Lung (tissue), 12 donors: ENCODE data around the gene MBNL3. TPM values are rescaled to one million over a fixed set of nuclear protein-coding genes. Genes with fewer than 3 reads are reported as not detected.

Experiments used
- ATAC-seq: fragments of 200-7000 bp; cut with Tn5 transposase; one replicate; pipeline ENCODE4 v1.9.1; 2020; ENCODE audit warnings: moderate number of reproducible peaks; ENCODE audit not compliant: insufficient read depth, low FRiP score
- DNase-seq, 3 donors: peaks; one replicate each; pipeline ENCODE4 v3.0.0-alpha.2; 2013 to 2017
- H3K27ac ChIP-seq, 2 donors: one replicate each; pipeline ENCODE4 v1.5.1; 2013; ENCODE audit warnings: mild to moderate bottlenecking in 2 of 2, moderate library complexity in 2 of 2, control low read depth in 1 of 2, inconsistent platforms in 1 of 2, low read depth in 1 of 2, low read length in 1 of 2
- H3K27me3 ChIP-seq, 3 donors: one replicate each; pipeline ENCODE4 v1.5.1; 2013; ENCODE audit warnings: low read length in 2 of 3; ENCODE audit not compliant: control insufficient read depth in 3 of 3, insufficient read depth in 3 of 3
- H3K36me3 ChIP-seq, 4 donors: one replicate each; pipeline ENCODE4 v1.5.1; 2013; ENCODE audit warnings: low read length in 4 of 4, mild to moderate bottlenecking in 1 of 4, moderate library complexity in 1 of 4; ENCODE audit not compliant: control insufficient read depth in 4 of 4, insufficient read depth in 4 of 4
- H3K4me1 ChIP-seq, 5 donors: one replicate each; pipeline ENCODE4 v1.5.1; 2013; ENCODE audit warnings: low read length in 5 of 5, mild to moderate bottlenecking in 2 of 5, moderate library complexity in 1 of 5; ENCODE audit not compliant: control insufficient read depth in 5 of 5, insufficient read depth in 5 of 5
- H3K4me3 ChIP-seq: one replicate; pipeline ENCODE4 v1.5.1; 2013; ENCODE audit warnings: mild to moderate bottlenecking, control low read depth, moderate library complexity
- H3K9ac ChIP-seq, 2 donors: one replicate each; pipeline ENCODE4 v1.5.1; 2013; ENCODE audit warnings: low read length in 2 of 2, control low read depth in 1 of 2; ENCODE audit not compliant: insufficient read depth in 1 of 2
- H3K9me3 ChIP-seq, 4 donors: one replicate each; pipeline ENCODE4 v1.5.1; 2013; ENCODE audit warnings: low read length in 3 of 4, mild to moderate bottlenecking in 1 of 4, moderate library complexity in 1 of 4; ENCODE audit not compliant: control insufficient read depth in 4 of 4, insufficient read depth in 3 of 4
- WGBS, 2 donors: extraction: QIAGEN DNeasy Blood & Tissue Kit; methylation state at CpG; one replicate each; pipeline ENCODE4 v1.1.7; 2013; 5-methylcytosine and 5-hydroxymethylcytosine counted together
- polyA plus RNA-seq, 2 donors: library from polyadenylated mRNA; stranded (reverse); fragments of 200-250 nt; gene quantifications; one replicate each; pipeline ENCODE4 v1.2.1, GENCODE V29; 2013
- total RNA-seq, 2 donors: library from RNA; depleted of rRNA in 1 of 2; stranded (reverse); fragments of >200 nt in 1 of 2; gene quantifications; one replicate each; pipeline ENCODE4 v1.2.1, GENCODE V29; 2014 to 2021
- TF ChIP-seq, protein P1 (sequence below): IDR thresholded peaks from 2 replicates; pipeline ENCODE4 v1.5.1; 2012; ENCODE audit warnings: mild to moderate bottlenecking; ENCODE audit errors: control extremely low read depth, extremely low read depth
- donor health status: control.
- donor health status: control.
- donor health status: Bipolar disorder and iron deficiency.
- donor health status: healthy.
- donor health status: DM: yes; HTN: yes; CAD: no.

MBNL3 gene
- total and polyA plus RNA-seq, 4 donors = 2.1 to 27.2 (median 11.1) TPM

DNA sequence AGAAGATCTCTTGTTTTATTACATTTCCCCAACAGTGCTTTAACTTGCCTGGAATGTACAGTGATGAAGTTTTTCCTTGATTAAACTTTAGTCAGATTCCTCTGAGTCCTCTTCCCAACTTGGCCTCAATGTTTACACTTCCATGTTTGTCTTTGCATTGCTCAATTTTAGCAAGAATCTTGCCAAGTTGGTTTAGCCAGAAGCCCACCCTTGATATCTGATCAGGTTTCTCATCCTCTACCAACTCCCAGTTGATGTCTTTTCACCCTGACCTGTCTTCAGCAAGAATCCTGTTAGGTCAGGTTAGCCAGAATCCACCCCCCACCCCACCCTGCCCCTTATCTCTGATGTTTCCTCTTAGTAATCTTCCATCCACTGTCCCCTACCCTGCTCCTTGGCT lies 120.9 kb downstream of the MBNL3 start:
- H3K27me3 ChIP-seq = peaks cover 0 to 36% (median 16%) of the 10 kb centered on the region in 3 donors
- H3K4me3 ChIP-seq = no peak overlapping the region
- no peak overlapping the region for H3K9ac ChIP-seq
- ATAC-seq (no peak), DNase-seq (peak in 2 of 3 donors; percentile 4 to 17)
- H3K36me3 ChIP-seq = no peaks in the 10 kb centered on the region
- no peaks in the 10 kb centered on the region for H3K9me3 ChIP-seq
- H3K4me1 ChIP-seq = peaks cover 0 to 4% (median 0%) of the 10 kb centered on the region in 5 donors
- no peak overlapping the region for H3K27ac ChIP-seq
- TF ChIP-seq, protein P1, sequence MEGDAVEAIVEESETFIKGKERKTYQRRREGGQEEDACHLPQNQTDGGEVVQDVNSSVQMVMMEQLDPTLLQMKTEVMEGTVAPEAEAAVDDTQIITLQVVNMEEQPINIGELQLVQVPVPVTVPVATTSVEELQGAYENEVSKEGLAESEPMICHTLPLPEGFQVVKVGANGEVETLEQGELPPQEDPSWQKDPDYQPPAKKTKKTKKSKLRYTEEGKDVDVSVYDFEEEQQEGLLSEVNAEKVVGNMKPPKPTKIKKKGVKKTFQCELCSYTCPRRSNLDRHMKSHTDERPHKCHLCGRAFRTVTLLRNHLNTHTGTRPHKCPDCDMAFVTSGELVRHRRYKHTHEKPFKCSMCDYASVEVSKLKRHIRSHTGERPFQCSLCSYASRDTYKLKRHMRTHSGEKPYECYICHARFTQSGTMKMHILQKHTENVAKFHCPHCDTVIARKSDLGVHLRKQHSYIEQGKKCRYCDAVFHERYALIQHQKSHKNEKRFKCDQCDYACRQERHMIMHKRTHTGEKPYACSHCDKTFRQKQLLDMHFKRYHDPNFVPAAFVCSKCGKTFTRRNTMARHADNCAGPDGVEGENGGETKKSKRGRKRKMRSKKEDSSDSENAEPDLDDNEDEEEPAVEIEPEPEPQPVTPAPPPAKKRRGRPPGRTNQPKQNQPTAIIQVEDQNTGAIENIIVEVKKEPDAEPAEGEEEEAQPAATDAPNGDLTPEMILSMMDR = no peak

DNA sequence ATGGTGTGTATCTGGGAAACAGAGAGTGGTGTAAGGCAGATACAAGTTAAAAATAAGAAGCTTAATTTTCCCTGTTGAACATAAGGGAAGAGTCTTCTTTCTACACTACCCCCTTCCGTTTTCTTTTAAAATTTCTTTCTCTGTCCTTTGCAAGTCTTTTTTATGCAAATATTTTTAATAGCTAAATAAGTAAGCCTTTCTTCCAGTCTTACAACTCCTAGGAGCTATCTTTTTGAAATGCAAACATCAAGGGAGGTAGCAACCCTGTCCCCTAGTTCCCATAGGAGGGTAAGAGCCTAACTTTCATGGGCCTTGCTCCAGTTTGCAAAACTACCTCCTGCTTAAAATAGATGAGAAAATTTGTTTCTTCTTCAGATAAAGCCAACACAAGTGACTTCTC lies 121.5 kb downstream of the MBNL3 start:
- no peaks in the 10 kb centered on the region for H3K36me3 ChIP-seq
- H3K4me1 ChIP-seq = peaks cover 0 to 4% (median 0%) of the 10 kb centered on the region in 5 donors
- no peak overlapping the region for H3K4me3 ChIP-seq
- TF ChIP-seq, protein P1 = no peak
- H3K27me3 ChIP-seq = peaks cover 0 to 41% (median 13%) of the 10 kb centered on the region in 3 donors
- H3K27ac ChIP-seq = no peak overlapping the region
- H3K9me3 ChIP-seq = no peaks in the 10 kb centered on the region
- 64 to 85% methylated on average over 1 of the region's 1 CpG for WGBS, 2 donors
- no peak overlapping the region for H3K9ac ChIP-seq
- DNase-seq (no peak), ATAC-seq (no peak)

DNA sequence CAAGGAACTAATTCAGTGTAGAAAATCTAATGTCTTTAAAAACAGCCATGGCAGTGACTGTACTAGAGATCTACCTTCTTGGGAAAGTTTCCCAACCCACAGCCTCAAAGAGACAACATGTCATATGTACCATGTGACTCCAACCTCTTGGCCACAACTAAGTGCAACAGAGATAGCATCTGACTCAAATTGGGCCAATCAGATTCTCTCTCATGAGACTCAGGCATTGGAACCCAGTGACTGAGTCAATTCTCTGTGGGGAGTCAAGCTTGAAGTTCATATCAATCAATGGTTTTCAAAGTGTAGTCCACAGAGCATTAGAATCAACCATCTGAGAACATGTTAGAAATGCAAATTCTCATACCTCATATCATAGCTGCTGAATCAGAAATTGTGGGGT lies 123.3 kb downstream of the MBNL3 start:
- DNase-seq (no peak), ATAC-seq (no peak)
- Histone ChIP-seq H3K27me3 (peaks cover 0 to 44% (median 10%) of the 10 kb centered on the region in 3 donors), H3K36me3 (no peaks in the 10 kb centered on the region), H3K9ac (no peak overlapping the region), H3K4me1 (peaks cover 0 to 4% (median 0%) of the 10 kb centered on the region in 5 donors), H3K9me3 (no peaks in the 10 kb centered on the region), H3K27ac (no peak overlapping the region), H3K4me3 (no peak overlapping the region)
- TF ChIP-seq, protein P1 = no peak

DNA sequence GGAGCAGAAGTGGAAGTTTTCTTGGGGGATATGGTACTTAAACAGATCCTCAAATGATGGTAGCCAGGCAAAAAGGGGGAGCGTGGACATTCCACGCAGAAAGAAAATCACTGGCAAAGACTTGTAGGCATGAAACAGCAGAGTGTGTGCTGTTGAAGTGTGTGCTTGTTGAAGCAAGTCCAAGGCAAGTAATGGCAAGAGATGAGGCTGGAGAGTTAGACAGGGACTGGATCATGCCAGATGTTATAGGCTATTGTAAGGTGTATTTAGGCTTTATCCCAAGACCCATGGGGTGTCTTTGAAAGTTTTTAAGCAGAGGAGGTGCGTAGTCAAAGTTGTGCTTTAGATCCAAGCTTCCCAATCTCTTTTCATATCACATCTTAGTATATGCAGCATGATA lies 124.5 kb downstream of the MBNL3 start:
- 81 to 96% methylated on average over 3 of the region's 3 CpGs for WGBS, 2 donors
- no peak overlapping the region for H3K27ac ChIP-seq
- H3K4me1 ChIP-seq = peaks cover 0 to 4% (median 0%) of the 10 kb centered on the region in 5 donors

More for the DNA sequence above, 124.5 kb downstream of the MBNL3 start:
- DNase-seq = no peak
- H3K9ac ChIP-seq = no peak overlapping the region
- H3K4me3 ChIP-seq = no peak overlapping the region
- TF ChIP-seq, protein P1 = no peak
- no peak for ATAC-seq
- no peaks in the 10 kb centered on the region for H3K36me3 ChIP-seq
- H3K27me3 ChIP-seq = peaks cover 0 to 47% (median 9%) of the 10 kb centered on the region in 3 donors
- no peaks in the 10 kb centered on the region for H3K9me3 ChIP-seq
